Suprapubic skin (tissue), 4 donors: ENCODE measurements around the gene ARID4A.

Source experiments
- CTCF ChIP-seq, 2 donors: fragments of 200-600 bp in 1 of 2; fragments of 450-650 bp in 1 of 2; sonication (generic) in 1 of 2; IDR thresholded peaks; one replicate each; pipeline ENCODE4 v1.5.1; 2016 to 2019; ENCODE audit warnings: antibody characterized with exemption in 2 of 2, mild to moderate bottlenecking in 1 of 2, moderate library complexity in 1 of 2
- EP300 ChIP-seq: sonication (generic); formaldehyde crosslinking; IDR thresholded peaks from one replicate; pipeline ENCODE4 v1.6.1; 2017; ENCODE audit warnings: antibody characterized with exemption
- POLR2A ChIP-seq, 2 donors: fragments of 450-650 bp; IDR thresholded peaks; one replicate each; pipeline ENCODE4 v1.6.1; 2017; ENCODE audit warnings: antibody characterized with exemption in 2 of 2, mild to moderate bottlenecking in 2 of 2, moderate library complexity in 2 of 2
- POLR2AphosphoS5 ChIP-seq, 3 donors: sonication (generic); formaldehyde crosslinking; IDR thresholded peaks; one replicate each; pipeline ENCODE4 v1.6.1; 2017; ENCODE audit warnings: antibody characterized with exemption in 3 of 3

- no peak for TF ChIP-seq EP300
- no peak for TF ChIP-seq CTCF (IDR thresholded peaks at IDR 0.05)
- TF ChIP-seq POLR2A (IDR thresholded peaks at IDR 0.05), result no peak
- TF ChIP-seq POLR2AphosphoS5 (IDR thresholded peaks at IDR 0.05), result no peak
These were observed 14.6 kb upstream of the ARID4A start for GRCh38 chr14:58283730-58284129.
